Liver (tissue), 9 donors: ENCODE results near the gene GNB1L. TPM values are rescaled to one million over a fixed set of nuclear protein-coding genes. Genes with fewer than 3 reads are reported as not detected.

Experiments used
- DNase-seq: peaks from one replicate; pipeline ENCODE4 v3.0.0-alpha.2; 2017; ENCODE audit warnings: low spot score
- H3K27ac ChIP-seq, 2 donors: one replicate each; pipeline ENCODE4 v1.7.0; 2013; ENCODE audit warnings: inconsistent platforms in 2 of 2, low read length in 2 of 2, control low read depth in 1 of 2, low read depth in 1 of 2, mild to moderate bottlenecking in 1 of 2
- H3K27me3 ChIP-seq, 4 donors: one replicate each; pipeline versions ENCODE4 v1.6.1 to v1.7.0; 2013; ENCODE audit warnings: low read length in 3 of 4, inconsistent platforms in 1 of 4, mild to moderate bottlenecking in 1 of 4, moderate library complexity in 1 of 4; ENCODE audit not compliant: control insufficient read depth in 4 of 4, insufficient read depth in 4 of 4
- H3K36me3 ChIP-seq, 4 donors: one replicate each; pipeline versions ENCODE4 v1.6.1 to v1.7.0; 2013; ENCODE audit warnings: low read length in 3 of 4, mild to moderate bottlenecking in 3 of 4, low read depth in 1 of 4, moderate library complexity in 1 of 4; ENCODE audit not compliant: control insufficient read depth in 4 of 4, insufficient read depth in 3 of 4
- H3K4me1 ChIP-seq, 4 donors: one replicate each; pipeline versions ENCODE4 v1.6.1 to v1.7.0; 2013; ENCODE audit warnings: low read length in 3 of 4, mild to moderate bottlenecking in 3 of 4, moderate library complexity in 1 of 4; ENCODE audit not compliant: control insufficient read depth in 4 of 4, insufficient read depth in 4 of 4
- H3K4me3 ChIP-seq, 3 donors: one replicate each; pipeline versions ENCODE4 v1.6.1 to v1.7.0; 2013; ENCODE audit warnings: low read length in 3 of 3, control low read depth in 1 of 3, low read depth in 1 of 3, mild to moderate bottlenecking in 1 of 3
- H3K9ac ChIP-seq, 2 donors: one replicate each; pipeline ENCODE4 v1.7.0; 2013; ENCODE audit warnings: low read length in 2 of 2, mild to moderate bottlenecking in 2 of 2, moderate library complexity in 2 of 2, control low read depth in 1 of 2, low read depth in 1 of 2
- H3K9me3 ChIP-seq, 4 donors: one replicate each; pipeline versions ENCODE4 v1.6.1 to v1.7.0; 2013; ENCODE audit warnings: low read length in 3 of 4; ENCODE audit not compliant: control insufficient read depth in 4 of 4
- ATF3 ChIP-seq: IDR thresholded peaks from 2 replicates; pipeline ENCODE4 v1.6.1; 2016; ENCODE audit warnings: antibody characterized with exemption
- CTCF ChIP-seq: fragments of 150-350 bp; IDR thresholded peaks from 2 replicates; pipeline ENCODE4 v1.5.1; 2017; ENCODE audit warnings: improper control_type of control experiment, low read depth, low read length; ENCODE audit not compliant: missing input control
- FOXA1 ChIP-seq: IDR thresholded peaks from 2 replicates; pipeline ENCODE4 v1.6.1; 2016; ENCODE audit warnings: antibody characterized with exemption
- FOXA2 ChIP-seq: IDR thresholded peaks from 2 replicates; pipeline ENCODE4 v1.6.1; 2016; ENCODE audit warnings: antibody characterized with exemption
- GABPA ChIP-seq, 2 donors: IDR thresholded peaks in 1 of 2; conservative IDR thresholded peaks in 1 of 2; 2 replicates each; pipeline ENCODE4 v1.6.1; 2016; ENCODE audit warnings: antibody characterized with exemption in 2 of 2, mild to moderate bottlenecking in 1 of 2, moderate library complexity in 1 of 2
- HNF4A ChIP-seq, 2 donors: conservative IDR thresholded peaks; 2 replicates each; pipeline ENCODE4 v1.6.1; 2016; ENCODE audit warnings: antibody characterized with exemption in 2 of 2, mild to moderate bottlenecking in 2 of 2
- JUND ChIP-seq, 2 donors: IDR thresholded peaks; 2 replicates each; pipeline ENCODE4 v1.6.1; 2016; ENCODE audit warnings: antibody characterized with exemption in 2 of 2
- MAX ChIP-seq: IDR thresholded peaks from 2 replicates; pipeline ENCODE4 v1.6.1; 2016; ENCODE audit warnings: antibody characterized with exemption
- NR2F2 ChIP-seq: IDR thresholded peaks from 2 replicates; pipeline ENCODE4 v1.6.1; 2016; ENCODE audit warnings: antibody characterized with exemption
- RAD21 ChIP-seq, 2 donors: IDR thresholded peaks; 2 replicates each; pipeline ENCODE4 v1.6.1; 2016; ENCODE audit warnings: antibody characterized with exemption in 2 of 2, mild to moderate bottlenecking in 2 of 2
- RXRA ChIP-seq, 2 donors: IDR thresholded peaks; 2 replicates each; pipeline ENCODE4 v1.6.1; 2017 to 2018; ENCODE audit warnings: antibody characterized with exemption in 2 of 2, mild to moderate bottlenecking in 1 of 2
- SP1 ChIP-seq: IDR thresholded peaks from 2 replicates; pipeline ENCODE4 v1.6.1; 2018; ENCODE audit warnings: antibody characterized with exemption, mild to moderate bottlenecking
- TAF1 ChIP-seq: conservative IDR thresholded peaks from 2 replicates; pipeline ENCODE4 v1.6.1; 2016; ENCODE audit warnings: antibody characterized with exemption, mild to moderate bottlenecking
- YY1 ChIP-seq: IDR thresholded peaks from 2 replicates; pipeline ENCODE4 v1.6.1; 2016; ENCODE audit warnings: antibody characterized with exemption, mild to moderate bottlenecking
- ZBTB33 ChIP-seq: IDR thresholded peaks from 2 replicates; pipeline ENCODE4 v1.6.1; 2016; ENCODE audit warnings: antibody characterized with exemption
- WGBS: extraction: QIAGEN DNeasy Blood & Tissue Kit; methylation state at CpG from one replicate; pipeline ENCODE4 v1.1.7; 2013; 5-methylcytosine and 5-hydroxymethylcytosine counted together
- polyA plus RNA-seq, 2 donors: library from polyadenylated mRNA; stranded (reverse) in 1 of 2; unstranded in 1 of 2; fragments of 200-250 nt in 1 of 2; fragments of >200 nt in 1 of 2; fragmentation: Nextera tagmentation in 1 of 2; extraction: Ambion mirVana in 1 of 2; gene quantifications; one replicate each; pipeline versions ENCODE4 v1.2.1 to v1.2.3, GENCODE V29; 2013 to 2015
- total RNA-seq, 2 donors: library from RNA; depleted of rRNA; stranded (reverse); fragments of >200 nt; gene quantifications; one replicate each; pipeline ENCODE4 v1.2.3, GENCODE V29; 2014
- donor health status: healthy.
- donor health status: healthy.
- donor health status: healthy.
- donor health status: healthy.
- donor health status: healthy.

GNB1L gene
- total and polyA plus RNA-seq, 4 donors, result 1.5 to 3.6 (median 1.9) TPM

- WGBS, result 89% methylated on average over 13 of the region's 13 CpGs
- TF ChIP-seq ZBTB33 (no peak), CTCF (no peak), NR2F2 (no peak), FOXA2 (no peak), RXRA (IDR thresholded peaks at IDR 0.05) (no peak), TAF1 (no peak), SP1 (no peak), HNF4A (conservative IDR thresholded peaks at IDR 0.05) (no peak), JUND (IDR thresholded peaks at IDR 0.05) (no peak), FOXA1 (no peak), MAX (no peak), ATF3 (no peak), YY1 (no peak)
- H3K27ac ChIP-seq, result no peak overlapping the region
- H3K9me3 ChIP-seq, result no peaks in the 10 kb centered on the region
- no peaks in the 10 kb centered on the region for H3K36me3 ChIP-seq
- DNase-seq, result no peak
- H3K9ac ChIP-seq, result no peak overlapping the region
- H3K4me1 ChIP-seq, result no peaks in the 10 kb centered on the region
- H3K4me3 ChIP-seq, result no peak overlapping the region
- H3K27me3 ChIP-seq, result peaks cover 0 to 2% (median 0%) of the 10 kb centered on the region in 4 donors
These were observed 107.9 kb downstream of the GNB1L start for GRCh38 chr22:19746726-19747125.

GRCh38 chr22:19745155-19746101 is 109.2 kb downstream of the GNB1L start:
- TF ChIP-seq TAF1, result no peak
- no peak for TF ChIP-seq YY1
- no peak for TF ChIP-seq FOXA1
- TF ChIP-seq NR2F2, result no peak
- TF ChIP-seq HNF4A (conservative IDR thresholded peaks at IDR 0.05), result no peak
- no peak for TF ChIP-seq JUND (IDR thresholded peaks at IDR 0.05)
- TF ChIP-seq FOXA2, result no peak
- no peak for TF ChIP-seq CTCF
- no peak for TF ChIP-seq ATF3
- TF ChIP-seq SP1, result no peak
- TF ChIP-seq GABPA (IDR thresholded peaks at IDR 0.05 in 1 of 2, conservative IDR thresholded peaks at IDR 0.05 in 1 of 2), result no peak
- TF ChIP-seq RAD21 (IDR thresholded peaks at IDR 0.05), result no peak
- no peak for TF ChIP-seq MAX
- no peak overlapping the region for H3K9ac ChIP-seq
- no peaks in the 10 kb centered on the region for H3K36me3 ChIP-seq
- no peaks in the 10 kb centered on the region for H3K9me3 ChIP-seq
- WGBS, result 79% methylated on average over 24 of the region's 24 CpGs
- H3K27ac ChIP-seq, result no peak overlapping the region
- DNase-seq, result no peak
- no peaks in the 10 kb centered on the region for H3K4me1 ChIP-seq
- peaks cover 0 to 2% (median 0%) of the 10 kb centered on the region in 4 donors for H3K27me3 ChIP-seq
- no peak overlapping the region for H3K4me3 ChIP-seq
